ENCODE data around the gene MTA3. TPM values are rescaled to one million over a fixed set of nuclear protein-coding genes. Genes with fewer than 3 reads are reported as not detected.

Gene MTA3
- total RNA-seq, 1 donor from 2014 or later, result 107 TPM

DNA sequence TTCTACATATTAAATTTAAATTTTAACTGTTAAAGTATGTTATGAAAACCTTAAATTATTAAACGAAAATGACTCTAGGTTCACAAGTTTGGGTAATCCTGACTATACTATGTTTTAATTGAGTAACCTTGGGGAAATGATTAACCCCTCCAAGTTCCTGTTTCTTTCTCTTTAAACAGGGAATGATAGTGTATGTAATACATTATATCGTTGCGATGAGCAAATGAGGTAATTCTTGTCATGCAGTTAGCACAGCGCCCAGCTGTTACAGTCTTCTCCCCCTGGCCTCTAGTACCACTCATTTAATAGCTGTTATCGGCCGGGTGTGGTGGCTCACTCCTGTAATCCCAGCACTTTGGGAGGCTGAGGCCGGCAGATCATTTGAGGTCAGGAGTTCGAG lies 80.4 kb downstream of the MTA3 start:
- H3K27me3 Mint-ChIP-seq (ENCODE audit: low read depth), result no peaks in the 10 kb centered on the region
- H3K9me3 Mint-ChIP-seq, result peaks cover 15% of the 10 kb centered on the region
- peaks cover 6% of the 10 kb centered on the region for H3K4me1 Mint-ChIP-seq
- DNase-seq (ENCODE audit: low spot score in 2 of 2, unreplicated experiment in 2 of 2), result no peak
- TF ChIP-seq, protein P1, sequence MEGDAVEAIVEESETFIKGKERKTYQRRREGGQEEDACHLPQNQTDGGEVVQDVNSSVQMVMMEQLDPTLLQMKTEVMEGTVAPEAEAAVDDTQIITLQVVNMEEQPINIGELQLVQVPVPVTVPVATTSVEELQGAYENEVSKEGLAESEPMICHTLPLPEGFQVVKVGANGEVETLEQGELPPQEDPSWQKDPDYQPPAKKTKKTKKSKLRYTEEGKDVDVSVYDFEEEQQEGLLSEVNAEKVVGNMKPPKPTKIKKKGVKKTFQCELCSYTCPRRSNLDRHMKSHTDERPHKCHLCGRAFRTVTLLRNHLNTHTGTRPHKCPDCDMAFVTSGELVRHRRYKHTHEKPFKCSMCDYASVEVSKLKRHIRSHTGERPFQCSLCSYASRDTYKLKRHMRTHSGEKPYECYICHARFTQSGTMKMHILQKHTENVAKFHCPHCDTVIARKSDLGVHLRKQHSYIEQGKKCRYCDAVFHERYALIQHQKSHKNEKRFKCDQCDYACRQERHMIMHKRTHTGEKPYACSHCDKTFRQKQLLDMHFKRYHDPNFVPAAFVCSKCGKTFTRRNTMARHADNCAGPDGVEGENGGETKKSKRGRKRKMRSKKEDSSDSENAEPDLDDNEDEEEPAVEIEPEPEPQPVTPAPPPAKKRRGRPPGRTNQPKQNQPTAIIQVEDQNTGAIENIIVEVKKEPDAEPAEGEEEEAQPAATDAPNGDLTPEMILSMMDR (IDR thresholded peaks at IDR 0.05; ENCODE audit: unreplicated experiment), result no peak
- no peak overlapping the region for H3K4me3 Mint-ChIP-seq
- no peak overlapping the region for H3K27ac Mint-ChIP-seq
- peaks cover 34% of the 10 kb centered on the region for H3K36me3 Mint-ChIP-seq

GRCh38 chr2:42651057-42651456 lies 82.6 kb downstream of the MTA3 start:
- no peak for DNase-seq (ENCODE audit: low spot score in 2 of 2, unreplicated experiment in 2 of 2)
- Mint-ChIP-seq H3K4me1 (peaks cover 9% of the 10 kb centered on the region), H3K27ac (no peak overlapping the region), H3K9me3 (peaks cover 6% of the 10 kb centered on the region), H3K36me3 (peaks cover 18% of the 10 kb centered on the region), H3K4me3 (no peak overlapping the region), H3K27me3 (ENCODE audit: low read depth) (no peaks in the 10 kb centered on the region)
- TF ChIP-seq, protein P1 (IDR thresholded peaks at IDR 0.05; ENCODE audit: unreplicated experiment), result no peak

GRCh38 chr2:42652086-42652485 lies 83.7 kb downstream of the MTA3 start:
- H3K9me3 Mint-ChIP-seq, result no peaks in the 10 kb centered on the region
- H3K36me3 Mint-ChIP-seq, result peaks cover 12% of the 10 kb centered on the region
- DNase-seq (ENCODE audit: low spot score in 2 of 2, unreplicated experiment in 2 of 2), result no peak
- no peak overlapping the region for H3K4me3 Mint-ChIP-seq
- peaks cover 9% of the 10 kb centered on the region for H3K4me1 Mint-ChIP-seq
- TF ChIP-seq, protein P1 (IDR thresholded peaks at IDR 0.05; ENCODE audit: unreplicated experiment), result no peak
- no peak overlapping the region for H3K27ac Mint-ChIP-seq
- H3K27me3 Mint-ChIP-seq (ENCODE audit: low read depth), result no peaks in the 10 kb centered on the region

GRCh38 chr2:42653039-42653438 lies 84.6 kb downstream of the MTA3 start:
- H3K27me3 Mint-ChIP-seq (ENCODE audit: low read depth), result no peaks in the 10 kb centered on the region
- no peak for DNase-seq (ENCODE audit: low spot score in 2 of 2, unreplicated experiment in 2 of 2)
- no peaks in the 10 kb centered on the region for H3K9me3 Mint-ChIP-seq
- H3K4me3 Mint-ChIP-seq, result no peak overlapping the region
- peak overlapping the region; percentile 23 for H3K27ac Mint-ChIP-seq
- peaks cover 9% of the 10 kb centered on the region for H3K4me1 Mint-ChIP-seq
- TF ChIP-seq, protein P1 (IDR thresholded peaks at IDR 0.05; ENCODE audit: unreplicated experiment), result no peak
- H3K36me3 Mint-ChIP-seq, result peaks cover 17% of the 10 kb centered on the region

DNA sequence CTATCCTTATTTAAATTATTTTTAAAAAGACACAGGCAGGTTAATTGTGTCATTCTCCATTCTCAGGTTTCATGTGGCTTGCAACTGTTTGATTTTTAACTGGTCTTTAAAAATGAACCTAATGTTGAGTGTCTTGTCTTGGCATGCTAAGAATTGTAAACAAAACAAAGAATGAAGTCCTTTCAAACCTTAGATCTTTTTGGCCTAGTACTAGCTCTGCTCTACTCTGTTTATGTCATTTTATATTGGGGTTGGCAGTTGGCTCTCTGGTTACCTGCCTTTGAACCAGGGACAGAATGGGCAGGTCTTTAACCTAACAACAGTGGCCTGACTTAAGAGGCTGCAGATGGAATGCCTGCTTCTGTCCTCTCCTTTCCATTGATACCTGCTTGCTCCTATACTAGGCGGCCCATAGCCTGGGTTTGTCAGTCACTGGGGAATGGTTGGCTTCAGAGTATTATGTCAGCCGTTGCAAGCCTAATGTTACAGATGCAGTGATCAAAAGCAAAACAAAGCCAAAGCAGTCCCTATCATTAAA lies 85.5 kb downstream of the MTA3 start:
- DNase-seq (ENCODE audit: low spot score in 2 of 2, unreplicated experiment in 2 of 2), result no peak
- Mint-ChIP-seq H3K4me3 (no peak overlapping the region), H3K27ac (peak overlapping the region; percentile 74), H3K9me3 (no peaks in the 10 kb centered on the region), H3K36me3 (peaks cover 15% of the 10 kb centered on the region), H3K27me3 (ENCODE audit: low read depth) (no peaks in the 10 kb centered on the region), H3K4me1 (peaks cover 9% of the 10 kb centered on the region)
- TF ChIP-seq, protein P1 (IDR thresholded peaks at IDR 0.05; ENCODE audit: unreplicated experiment), result no peak

DNA sequence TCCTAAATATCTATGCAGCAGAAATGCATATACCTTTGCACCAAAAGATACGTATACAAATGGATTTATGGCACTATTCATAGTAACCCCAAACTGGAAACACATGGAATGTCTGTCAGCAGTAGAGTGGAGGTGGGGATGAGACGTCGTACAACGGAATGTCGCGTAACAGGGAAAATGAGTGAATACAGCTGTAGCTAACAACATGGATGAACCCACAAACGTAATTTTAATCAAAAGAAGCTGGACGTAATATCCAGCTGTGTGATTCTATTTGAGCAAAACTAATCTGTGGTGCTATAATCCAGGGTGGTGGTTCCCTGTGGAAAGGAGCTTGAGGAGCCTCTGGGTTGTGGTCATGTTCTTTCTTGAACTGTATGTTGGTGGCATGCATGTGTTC lies 89.9 kb downstream of the MTA3 start:
- TF ChIP-seq, protein P1 (IDR thresholded peaks at IDR 0.05; ENCODE audit: unreplicated experiment), result no peak
- Mint-ChIP-seq H3K27me3 (ENCODE audit: low read depth) (no peaks in the 10 kb centered on the region), H3K4me1 (peaks cover 5% of the 10 kb centered on the region), H3K27ac (no peak overlapping the region), H3K9me3 (no peaks in the 10 kb centered on the region), H3K36me3 (peaks cover 25% of the 10 kb centered on the region), H3K4me3 (no peak overlapping the region)
- no peak for DNase-seq (ENCODE audit: low spot score in 2 of 2, unreplicated experiment in 2 of 2)

Data from mesothelial cell of epicardium (in vitro differentiated cells).